C4-2B (cell line): ENCODE results near the gene KRTAP19-8.

Source experiments
- CTCF ChIP-seq: fragments of 450-650 bp; conservative IDR thresholded peaks from 2 replicates; pipeline ENCODE4 v1.5.1; 2017; ENCODE audit warnings: mild to moderate bottlenecking
- ZFX ChIP-seq: fragments of 450-650 bp; IDR thresholded peaks from 2 replicates; pipeline ENCODE4 v1.6.1; 2017

GRCh38 chr21:31045841-31046240, 7.6 kb upstream of the KRTAP19-8 start:
- no peak for TF ChIP-seq CTCF
- TF ChIP-seq ZFX, result no peak
